ENCODE measurements around the gene RPP38. TPM values are rescaled to one million over a fixed set of nuclear protein-coding genes. Genes with fewer than 3 reads are reported as not detected.

Gene RPP38
- total RNA-seq, 1 donor from 2014 or later: 19.1 TPM

GRCh38 chr10:15149042-15149771 is 52.1 kb downstream of the RPP38 start:
- DNase-seq (ENCODE audit: low spot score): no peak

GRCh38 chr10:15150563-15150962 is 53.4 kb downstream of the RPP38 start:
- no peak for DNase-seq (ENCODE audit: low spot score)

- no peak for DNase-seq (ENCODE audit: low spot score)
Measured at GRCh38 chr10:15152556-15152955, 55.4 kb downstream of the RPP38 start.

Other genes starting within 250 kb of the RPP38 start
- gene SUV39H2, start 218.5 kb upstream of the RPP38 start, total RNA-seq: 14.2 TPM
- gene DCLRE1C, start 143.3 kb upstream of the RPP38 start, total RNA-seq: 21.6 TPM
- gene MEIG1, start 138.0 kb upstream of the RPP38 start, total RNA-seq: 1.1 TPM
- gene OLAH, start 53.4 kb upstream of the RPP38 start, total RNA-seq: not detected
- 0.86 TPM for gene ACBD7, start 8.6 kb upstream of the RPP38 start, total RNA-seq
- 9.7 TPM for gene NMT2, start 71.3 kb downstream of the RPP38 start, total RNA-seq

Data from ureter (tissue), 1 donor.